DMS114 treated with DMSO at 0.1 percent for 48 hours (cell line): ENCODE measurements around the gene IL36A.

Source experiments
- DNase-seq: peaks from one replicate; lab custom pipeline; 2025; ENCODE audit not compliant: unreplicated experiment; lab: John Stamatoyannopoulos, UW

Gene IL36A

DNA sequence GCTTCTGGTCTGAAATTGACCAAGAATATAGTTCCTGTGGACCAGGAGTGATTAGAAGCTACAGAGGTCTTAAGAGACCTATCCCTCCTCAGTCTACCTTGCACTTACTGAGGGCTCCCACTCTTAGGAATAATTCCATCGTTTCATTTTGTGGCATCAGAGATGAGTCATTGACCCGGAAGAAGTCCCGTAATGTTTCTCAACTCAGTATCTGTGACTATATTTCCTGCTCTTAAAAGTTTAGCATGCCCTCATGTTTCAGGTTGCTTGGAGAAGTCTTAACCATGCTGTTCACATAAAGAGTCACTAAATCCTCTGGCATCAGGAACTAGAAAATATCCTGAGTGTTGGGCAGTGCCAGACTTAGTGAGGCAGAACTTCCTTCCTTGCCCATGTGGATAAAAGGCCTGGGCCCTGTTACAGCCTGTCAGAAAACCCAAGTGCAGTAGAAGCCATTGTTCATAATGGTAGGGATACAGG lies at the start of gene IL36A:
IL36A (plus strand) TSS at position 430 of the 480 bp plus-strand sequence. CDS start 413 bp downstream, outside the sequence.
- DNase-seq = no peak

GRCh38 chr2:112957511-112957910 lies 47.7 kb upstream of the IL36A start:
- no peak for DNase-seq

- peak; percentile 25 for DNase-seq
These were observed 46.7 kb upstream of the IL36A start for GRCh38 chr2:112958428-112959108.

DNA sequence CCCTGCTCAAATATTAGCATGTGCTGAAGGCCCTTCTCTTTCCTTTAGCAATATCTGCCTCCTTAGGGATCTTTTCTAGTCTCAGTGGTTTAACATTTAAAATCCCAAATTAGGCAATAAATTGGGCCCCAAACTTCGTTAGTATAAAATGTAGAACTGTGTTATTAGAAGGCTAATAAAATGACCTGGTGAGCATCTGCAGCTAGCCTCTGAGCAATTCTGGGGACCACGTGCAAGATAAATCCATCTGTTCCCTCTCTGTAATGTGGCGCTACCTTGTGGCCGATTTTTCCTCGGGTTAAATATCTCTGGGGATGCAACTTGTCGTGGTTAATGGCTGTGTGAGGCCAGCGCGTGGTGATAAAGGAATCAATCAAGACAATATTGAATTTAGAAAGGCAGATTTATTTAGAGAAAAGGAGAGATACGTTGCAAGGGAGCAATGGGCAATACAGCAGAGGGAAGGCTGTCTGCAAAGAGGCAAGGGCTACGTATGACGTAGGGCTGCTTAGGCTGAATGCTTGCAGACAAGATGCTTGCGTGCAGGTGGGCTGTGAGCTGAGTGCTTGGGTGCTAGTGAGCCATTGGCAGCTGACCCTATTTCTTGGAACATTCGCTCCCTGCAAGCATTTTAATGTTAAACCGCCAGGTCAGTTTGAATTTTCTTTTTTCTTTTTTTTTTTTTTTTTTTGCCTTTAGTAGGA lies 46.0 kb upstream of the IL36A start:
- DNase-seq = no peak

DNA sequence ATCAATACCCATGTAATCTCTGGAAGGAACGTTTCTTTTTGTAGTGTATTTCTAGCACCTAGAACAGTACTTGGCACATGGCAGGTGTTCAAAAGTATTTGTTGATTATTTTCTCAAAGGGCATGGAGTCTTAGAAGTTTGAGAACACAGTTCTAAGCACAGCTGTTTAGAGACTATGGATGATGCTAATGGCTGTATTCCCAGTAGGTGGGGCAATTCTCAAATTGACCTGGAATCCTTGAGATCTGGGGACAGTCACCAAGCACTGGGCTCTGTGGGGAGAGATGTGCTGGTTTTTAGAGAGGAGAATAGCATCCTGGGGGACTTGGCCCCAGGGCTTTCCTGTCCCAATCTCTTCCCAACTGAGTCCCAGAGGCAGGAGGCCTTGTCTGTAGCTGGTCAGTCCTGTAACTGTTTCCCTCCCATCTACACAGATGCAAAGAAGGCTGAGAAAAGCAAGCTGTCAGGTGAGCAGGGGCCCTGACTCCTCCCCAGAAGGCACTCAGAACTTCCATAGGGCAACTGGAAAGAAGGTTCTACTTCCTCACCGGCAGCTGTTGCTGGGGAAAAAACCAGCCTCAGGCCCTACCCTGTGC lies 44.9 kb upstream of the IL36A start:
- DNase-seq = no peak

DNA sequence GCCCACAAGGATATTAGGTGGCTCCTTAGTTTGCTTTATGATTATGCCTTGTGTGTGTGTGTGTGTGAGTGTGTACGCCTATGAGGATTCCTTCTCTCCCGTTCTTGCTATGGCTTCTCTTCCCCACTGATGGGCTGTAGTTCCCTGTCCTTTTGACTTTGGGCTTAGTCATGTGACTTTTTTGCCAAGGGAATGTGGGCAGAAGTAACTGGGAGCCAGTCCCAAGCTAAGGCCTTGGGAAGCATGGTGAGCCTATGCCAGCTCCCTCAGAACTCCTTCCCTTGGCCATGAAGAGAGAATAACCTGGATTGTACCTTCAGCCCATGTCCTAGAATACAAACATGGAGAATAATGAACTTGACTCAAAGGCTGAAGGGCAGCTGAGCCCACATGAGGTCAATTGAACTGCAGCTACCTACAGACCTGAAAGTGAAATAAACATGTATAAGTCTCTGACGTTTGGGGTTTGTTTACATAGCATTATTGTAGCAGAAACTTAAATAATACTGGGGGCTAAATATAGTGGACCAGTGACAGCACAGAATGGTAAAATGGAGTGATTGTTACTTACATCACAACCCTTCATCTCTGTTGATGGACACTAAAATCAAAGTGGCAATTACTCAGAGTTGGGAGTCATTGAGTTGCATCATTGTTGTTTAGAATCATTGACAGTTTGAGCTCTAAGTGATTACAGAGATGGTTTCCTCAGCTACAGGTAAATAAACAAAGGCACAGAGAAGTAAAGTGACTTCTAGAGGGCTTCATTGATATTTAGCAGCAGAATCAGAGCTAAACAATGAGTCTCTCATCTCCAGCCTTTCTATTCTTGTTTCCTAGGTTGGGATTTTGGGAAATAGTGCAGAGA lies 42.7 kb upstream of the IL36A start:
- DNase-seq = no peak

- no peak for DNase-seq
These were observed 38.2 kb upstream of the IL36A start for GRCh38 chr2:112967023-112967422.

GRCh38 chr2:112972423-112973086 lies 32.7 kb upstream of the IL36A start:
- DNase-seq = no peak

DNA sequence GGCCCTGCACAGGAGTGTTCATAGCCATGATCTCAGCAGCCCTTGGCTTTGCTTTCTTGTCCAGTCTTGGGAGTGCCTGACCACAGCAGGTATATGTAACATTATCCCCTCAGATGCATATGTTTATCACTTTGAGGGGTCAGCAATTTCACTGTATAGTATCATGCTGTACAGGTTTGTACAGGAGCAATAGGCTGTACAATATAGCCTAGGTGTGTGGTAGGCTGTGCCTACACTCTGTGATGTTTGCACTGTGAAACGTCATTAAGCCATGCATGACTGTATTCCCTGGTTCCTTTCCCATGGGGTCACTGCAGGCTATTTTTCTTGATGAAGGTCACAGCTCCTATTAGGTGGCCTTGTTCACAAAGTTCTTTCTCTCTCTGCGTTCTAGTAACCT lies 32.1 kb upstream of the IL36A start:
- DNase-seq = no peak

DNA sequence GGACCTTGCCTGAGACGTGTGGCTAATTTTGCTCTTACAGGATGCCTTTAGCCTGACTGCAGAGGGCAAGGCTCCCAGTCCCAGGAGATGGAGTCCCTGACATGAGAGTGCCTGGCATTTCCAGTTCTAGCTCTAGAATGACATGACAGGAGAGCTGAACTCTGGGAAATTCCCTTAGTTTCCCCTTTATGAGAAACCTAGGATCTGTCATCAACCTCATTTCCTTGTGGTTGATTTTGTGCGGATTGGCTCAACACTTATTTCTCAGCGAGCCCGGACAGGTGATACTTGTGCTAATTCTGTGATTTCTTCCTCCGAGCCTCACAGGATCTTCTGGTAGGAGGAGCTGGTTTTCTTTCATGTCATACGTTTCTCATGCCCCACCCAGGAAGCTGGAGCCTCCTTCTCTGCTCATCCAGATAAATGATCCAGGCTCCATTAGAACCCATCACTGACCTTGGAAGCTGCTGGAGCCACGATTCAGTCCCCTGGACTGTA lies 27.7 kb upstream of the IL36A start, which contains the start of gene IL36G:
IL36G (plus strand) TSS at position 448 of the 498 bp plus-strand sequence. CDS start 633 bp downstream, outside the sequence.
- no peak for DNase-seq

- DNase-seq = no peak
These were observed 25.5 kb upstream of the IL36A start for GRCh38 chr2:112979731-112980130.

GRCh38 chr2:112980537-112980936 lies 24.7 kb upstream of the IL36A start:
- no peak for DNase-seq

DNA sequence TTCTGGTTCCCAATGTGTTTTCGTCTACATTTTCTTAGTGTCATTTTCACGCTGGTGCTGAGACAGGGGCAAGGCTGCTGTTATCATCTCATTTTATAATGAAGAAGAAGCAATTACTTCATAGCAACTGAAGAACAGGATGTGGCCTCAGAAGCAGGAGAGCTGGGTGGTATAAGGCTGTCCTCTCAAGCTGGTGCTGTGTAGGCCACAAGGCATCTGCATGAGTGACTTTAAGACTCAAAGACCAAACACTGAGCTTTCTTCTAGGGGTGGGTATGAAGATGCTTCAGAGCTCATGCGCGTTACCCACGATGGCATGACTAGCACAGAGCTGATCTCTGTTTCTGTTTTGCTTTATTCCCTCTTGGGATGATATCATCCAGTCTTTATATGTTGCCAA lies 20.2 kb upstream of the IL36A start:
- no peak for DNase-seq

DNA sequence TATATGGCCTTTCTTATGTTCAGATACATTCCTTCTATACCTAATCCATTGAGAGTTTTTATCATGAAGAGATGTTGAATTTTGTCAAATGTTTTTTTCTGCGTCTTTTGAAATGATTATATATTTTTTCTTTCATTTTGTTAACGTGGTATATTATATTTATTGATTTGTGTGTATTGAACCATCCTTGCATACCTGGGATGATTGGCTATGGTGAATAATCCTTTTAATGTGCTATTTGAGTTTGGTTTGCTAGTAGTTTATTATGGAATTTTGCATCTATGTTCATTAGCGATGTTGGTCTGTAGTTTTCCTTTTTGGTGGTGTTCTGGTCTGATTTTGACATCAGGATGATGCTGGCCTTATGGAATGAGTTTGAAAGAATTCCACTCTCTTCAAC lies 15.6 kb upstream of the IL36A start:
- DNase-seq = no peak

- no peak for DNase-seq
These were observed 11.4 kb upstream of the IL36A start for GRCh38 chr2:112993831-112994230.

DNA sequence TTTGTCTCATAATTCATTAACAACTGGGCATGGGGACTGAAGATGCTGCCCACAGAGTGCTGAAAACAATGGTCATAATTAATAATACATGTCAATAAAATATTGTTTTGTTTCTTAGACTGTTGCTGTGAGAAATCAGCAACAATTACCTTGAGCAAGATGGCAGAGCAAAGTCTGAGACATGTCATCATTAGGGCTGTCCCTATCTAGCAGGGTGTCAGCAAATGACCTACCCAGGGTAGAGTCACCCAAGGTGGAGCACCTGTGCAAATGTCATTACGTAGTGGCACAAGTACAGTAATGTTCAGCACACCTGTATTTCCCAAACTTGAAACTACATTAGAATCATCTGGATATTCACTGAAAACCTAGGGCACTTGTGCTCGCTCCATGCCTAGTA lies 10.6 kb upstream of the IL36A start:
- DNase-seq = no peak

DNA sequence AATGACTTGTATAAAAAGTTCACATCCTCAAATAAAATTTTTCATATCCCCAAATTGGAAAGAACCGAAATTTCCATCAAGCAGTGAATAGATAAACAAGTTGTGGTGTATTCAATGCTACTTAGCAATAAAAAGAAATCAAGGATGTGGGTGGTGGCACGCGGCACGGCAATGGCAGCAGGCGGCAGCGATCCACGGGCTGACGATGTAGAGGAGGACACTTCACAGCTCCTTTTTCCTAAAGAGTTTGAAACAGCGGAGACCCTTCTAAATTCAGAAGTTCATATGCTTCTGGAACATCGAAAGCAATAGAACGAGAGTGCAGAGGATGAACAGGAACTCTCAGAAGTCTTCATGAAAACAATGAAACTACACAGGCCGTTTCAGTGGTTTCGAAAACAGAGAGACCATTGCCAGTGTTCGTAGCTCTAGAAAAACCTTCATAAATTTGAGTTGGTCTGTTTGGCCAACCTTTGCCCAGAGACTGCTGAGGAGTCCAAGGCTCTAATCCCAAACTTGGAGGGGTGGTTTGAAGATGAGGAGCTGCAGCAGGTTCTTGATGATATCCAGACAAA lies 9.8 kb upstream of the IL36A start:
- no peak for DNase-seq

DNA sequence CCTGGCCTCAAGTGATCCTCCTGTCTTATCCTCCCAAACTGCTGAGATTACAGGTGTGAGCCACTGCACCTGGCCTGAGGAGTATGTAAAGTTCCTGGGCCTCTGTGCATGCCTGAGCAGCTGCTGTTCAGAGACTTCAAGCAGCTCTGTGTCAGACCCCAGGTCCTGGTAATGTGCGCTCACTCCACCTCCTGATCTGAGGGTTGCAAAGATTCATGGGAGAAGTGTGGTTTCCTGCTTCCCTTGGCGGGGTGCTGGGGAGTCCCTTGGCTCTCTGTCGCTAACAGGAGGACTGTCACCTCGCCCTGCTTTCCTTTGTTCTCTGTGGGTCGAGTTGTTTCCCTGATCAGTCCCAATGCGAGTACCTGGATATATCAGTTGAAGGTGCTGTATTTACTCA lies 8.6 kb upstream of the IL36A start:
- no peak for DNase-seq

DNA sequence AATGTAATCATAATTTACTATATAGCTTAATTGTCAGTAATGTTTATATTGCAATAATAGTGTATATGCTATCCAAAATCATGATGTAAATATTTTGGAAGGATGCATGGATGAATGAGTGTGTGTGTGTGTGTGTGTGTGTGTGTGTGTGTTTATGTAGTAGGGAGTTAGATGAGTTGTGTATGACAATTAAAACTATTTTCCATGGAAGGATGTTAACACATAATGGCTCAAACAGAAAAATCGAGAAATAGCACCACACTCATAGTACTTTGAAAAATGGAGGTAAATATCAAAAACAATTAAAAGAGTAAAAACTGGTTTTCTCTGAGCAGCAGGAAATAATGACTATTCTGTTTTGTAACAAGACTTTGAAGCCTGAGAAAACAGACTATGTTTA lies 8.1 kb upstream of the IL36A start:
- DNase-seq = no peak

DNA sequence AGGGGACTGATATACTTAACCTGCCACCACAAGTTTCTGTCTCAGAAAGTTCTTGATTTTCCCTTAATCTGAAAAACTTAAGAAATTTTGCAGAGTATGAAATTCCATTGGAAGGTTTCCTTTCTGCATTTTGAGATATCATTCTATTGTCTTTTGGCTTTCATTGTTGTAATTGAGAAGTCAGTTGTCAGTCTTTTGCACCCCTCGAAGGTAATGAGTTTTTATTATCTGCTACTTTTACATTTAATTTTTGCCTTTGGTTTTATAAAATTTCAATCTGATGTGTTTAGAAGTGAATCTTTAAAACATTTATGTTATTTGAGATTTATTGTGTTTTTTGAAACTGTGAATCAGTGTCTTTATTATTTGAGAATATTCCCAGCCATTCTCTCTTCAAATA lies 4.8 kb upstream of the IL36A start:
- no peak for DNase-seq
